ENCODE data around the gene PRDM1.

DNA sequence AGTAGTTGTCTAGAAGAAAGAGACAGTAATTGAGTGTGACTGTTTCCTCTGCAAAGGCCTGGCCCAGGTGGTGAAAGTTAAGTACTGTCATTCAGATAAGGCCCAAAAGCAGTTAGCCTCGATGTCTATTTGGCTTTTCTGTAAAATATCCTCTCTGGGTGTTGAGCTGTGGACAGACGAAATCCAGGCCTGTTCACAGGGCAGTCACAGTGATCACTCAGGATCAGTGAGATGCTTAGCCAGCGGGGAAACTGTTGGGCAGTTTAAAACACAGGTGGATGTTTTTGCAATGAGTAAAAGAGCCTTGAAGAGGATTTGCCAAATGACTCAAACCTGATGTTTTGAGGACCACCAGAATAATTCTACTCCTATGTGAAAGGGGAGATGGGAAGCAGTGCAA, 22.0 kb upstream of the PRDM1 start:
- TF ChIP-seq ZNF274 (IDR thresholded peaks at IDR 0.05; ENCODE audit: low read depth, low read length) (no peak), YY1 (IDR thresholded peaks at IDR 0.05; ENCODE audit: insufficient read depth, insufficient read length) (no peak)

All from NT2/D1 (cell line).